HEK293T (cell line): Measurements from ENCODE around the gene HTRA1.

Experiments
- ARNT ChIP-seq: fragments of 450-650 bp; IDR thresholded peaks from 2 replicates; pipeline ENCODE4 v1.6.1; 2017; ENCODE audit warnings: mild to moderate bottlenecking
- BHLHE40 ChIP-seq: fragments of 450-650 bp; IDR thresholded peaks from 2 replicates; pipeline ENCODE4 v1.6.1; 2016; ENCODE audit warnings: mild to moderate bottlenecking, moderate library complexity, borderline replicate concordance
- ELF4 ChIP-seq: fragments of 450-650 bp; IDR thresholded peaks from 2 replicates; pipeline ENCODE4 v1.6.1; 2017; ENCODE audit warnings: antibody characterized with exemption
- FOXA1 ChIP-seq: fragments of 450-650 bp; IDR thresholded peaks from 2 replicates; pipeline ENCODE4 v1.6.1; 2016; ENCODE audit warnings: mild to moderate bottlenecking
- FOXK2 ChIP-seq: fragments of 450-650 bp; IDR thresholded peaks from 2 replicates; pipeline ENCODE4 v1.6.1; 2016; ENCODE audit warnings: mild to moderate bottlenecking
- FOXM1 ChIP-seq: fragments of 450-650 bp; IDR thresholded peaks from 2 replicates; pipeline ENCODE4 v1.6.1; 2017; ENCODE audit warnings: mild to moderate bottlenecking, borderline replicate concordance
- HDGF ChIP-seq: fragments of 450-650 bp; IDR thresholded peaks from 2 replicates; pipeline ENCODE4 v1.6.1; 2017; ENCODE audit warnings: antibody characterized with exemption, borderline replicate concordance
- NFRKB ChIP-seq: fragments of 450-650 bp; IDR thresholded peaks from 2 replicates; pipeline ENCODE4 v1.6.1; 2016; ENCODE audit warnings: mild to moderate bottlenecking, moderate library complexity
- SP1 ChIP-seq: fragments of 450-650 bp; IDR thresholded peaks from 2 replicates; pipeline ENCODE4 v1.6.1; 2017
- TARDBP ChIP-seq: fragments of 450-650 bp; IDR thresholded peaks from 2 replicates; pipeline ENCODE4 v1.6.1; 2016
- ZNF384 ChIP-seq: fragments of 450-650 bp; IDR thresholded peaks from 2 replicates; pipeline ENCODE4 v1.6.1; 2016
- TF ChIP-seq, protein P1 (sequence below): fragments of 450-650 bp; IDR thresholded peaks from 2 replicates; pipeline ENCODE4 v1.6.1; 2016

DNA sequence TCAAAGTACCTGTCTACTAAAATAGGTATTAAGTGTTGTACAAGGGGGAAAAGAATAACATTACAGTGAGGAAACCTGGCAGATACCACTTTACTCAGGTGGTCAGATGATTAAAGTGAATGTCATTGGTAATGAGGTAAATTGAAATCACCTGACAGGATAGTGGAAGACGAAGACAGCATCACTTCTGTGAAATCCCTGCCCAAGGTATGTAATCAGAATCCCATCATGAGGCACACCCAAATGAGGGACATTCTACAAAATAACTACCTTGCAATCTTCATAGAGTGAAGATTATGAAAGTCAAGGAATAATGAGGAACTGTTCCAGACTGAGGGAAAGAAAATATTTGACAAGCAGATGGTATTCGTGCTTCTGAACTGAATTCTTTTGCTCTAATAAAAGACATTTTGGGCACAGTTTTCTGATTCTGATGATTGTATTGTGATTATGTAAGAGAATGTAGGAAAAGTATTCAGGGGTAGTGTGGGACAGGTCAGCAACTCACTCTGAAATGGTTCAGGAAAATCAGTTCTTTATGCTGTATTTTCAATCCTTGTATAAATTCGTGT, 40.2 kb upstream of the HTRA1 start:
- no peak for TF ChIP-seq FOXM1
- TF ChIP-seq, protein P1, sequence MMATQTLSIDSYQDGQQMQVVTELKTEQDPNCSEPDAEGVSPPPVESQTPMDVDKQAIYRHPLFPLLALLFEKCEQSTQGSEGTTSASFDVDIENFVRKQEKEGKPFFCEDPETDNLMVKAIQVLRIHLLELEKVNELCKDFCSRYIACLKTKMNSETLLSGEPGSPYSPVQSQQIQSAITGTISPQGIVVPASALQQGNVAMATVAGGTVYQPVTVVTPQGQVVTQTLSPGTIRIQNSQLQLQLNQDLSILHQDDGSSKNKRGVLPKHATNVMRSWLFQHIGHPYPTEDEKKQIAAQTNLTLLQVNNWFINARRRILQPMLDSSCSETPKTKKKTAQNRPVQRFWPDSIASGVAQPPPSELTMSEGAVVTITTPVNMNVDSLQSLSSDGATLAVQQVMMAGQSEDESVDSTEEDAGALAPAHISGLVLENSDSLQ: no peak
- no peak for TF ChIP-seq HDGF
- TF ChIP-seq SP1: no peak
- no peak for TF ChIP-seq NFRKB
- TF ChIP-seq FOXA1: no peak
- no peak for TF ChIP-seq ELF4
- no peak for TF ChIP-seq ARNT
- no peak for TF ChIP-seq ZNF384
- no peak for TF ChIP-seq FOXK2
- TF ChIP-seq BHLHE40: no peak
- TF ChIP-seq TARDBP: no peak
